ENCODE data around the gene COBL. TPM values are rescaled to one million over a fixed set of nuclear protein-coding genes. Genes with fewer than 3 reads are reported as not detected.

The COBL gene
- total RNA-seq, 1 experiment from 2014 or later: 52.3 TPM

DNA sequence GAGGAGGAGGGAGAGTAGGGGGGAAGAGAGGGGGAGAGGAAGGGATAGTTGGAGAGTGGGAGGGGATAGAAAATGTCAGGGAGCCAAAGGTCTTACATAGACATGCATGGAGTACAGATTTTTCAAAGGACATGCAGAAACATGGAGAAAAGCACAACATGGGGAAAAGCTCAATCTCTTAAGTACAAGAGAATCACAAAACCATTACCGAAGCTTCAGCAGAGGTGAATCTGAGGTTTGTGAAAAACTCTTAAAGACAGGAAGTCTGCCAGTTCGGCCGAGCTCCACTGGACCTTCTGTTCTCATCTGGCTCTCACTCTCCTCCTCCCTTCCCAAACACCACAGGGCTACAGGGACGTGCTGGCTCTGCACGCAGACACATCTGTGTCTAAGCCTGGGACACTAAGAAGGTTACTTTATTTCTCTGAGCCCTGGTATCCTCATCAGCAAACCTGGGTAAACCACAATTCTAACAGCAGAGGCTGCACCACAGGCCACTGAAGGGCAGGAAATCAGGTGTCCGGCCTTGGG is 133.9 kb downstream of the COBL start:
- Histone ChIP-seq H3K79me1 (ENCODE audit: insufficient read depth, low read depth, low read length, poor library complexity, severe bottlenecking) (no peaks in the 10 kb centered on the region), H4K8ac (replicated peaks; ENCODE audit: insufficient read length, low read depth, low read length) (no peak overlapping the region), H3K9ac (ENCODE audit: extremely low read depth, insufficient read length, low read length) (no peak overlapping the region), H2BK120ac (ENCODE audit: low read depth, low read length, poor library complexity, severe bottlenecking) (no peak overlapping the region), H3K4ac (ENCODE audit: low read depth, low read length) (no peak overlapping the region), H2BK15ac (ENCODE audit: low read depth, low read length) (no peak overlapping the region), H2AK5ac (ENCODE audit: insufficient read length, low read length) (no peak overlapping the region), H3K18ac (ENCODE audit: insufficient read length, low read depth, low read length) (no peak overlapping the region), H3T11ph (ENCODE audit: low read length) (no peak overlapping the region), H3K27ac (ENCODE audit: insufficient read length, low read depth, low read length) (no peak overlapping the region), H3K23me2 (ENCODE audit: insufficient read length, low read depth, low read length, poor library complexity, severe bottlenecking) (no peaks in the 10 kb centered on the region), H2BK12ac (ENCODE audit: insufficient read length, low read depth, low read length) (no peak overlapping the region), H4K91ac (ENCODE audit: insufficient read length, low read depth, low read length) (no peak overlapping the region), H3K4me1 (ENCODE audit: insufficient read depth, low read length) (no peaks in the 10 kb centered on the region), H4K5ac (ENCODE audit: insufficient read length, low read depth, low read length) (no peak overlapping the region), H3K23ac (ENCODE audit: insufficient read length, low read depth, low read length) (no peak overlapping the region), H3K56ac (ENCODE audit: insufficient read length, low read depth, low read length) (no peak overlapping the region), H2BK5ac (ENCODE audit: insufficient read length, low read length) (no peak overlapping the region), H3K79me2 (ENCODE audit: insufficient read depth, low read length) (no peaks in the 10 kb centered on the region), H3K9me3 (ENCODE audit: control insufficient read depth, low read depth, low read length) (no peaks in the 10 kb centered on the region), H3K27me3 (ENCODE audit: insufficient read depth, low read length) (no peaks in the 10 kb centered on the region), H4K20me1 (ENCODE audit: control insufficient read depth, insufficient read depth, insufficient read length) (no peaks in the 10 kb centered on the region), H2AFZ (ENCODE audit: low read length) (no peak overlapping the region), H3K4me2 (ENCODE audit: insufficient read depth, insufficient read length, low read length) (no peak overlapping the region), H2BK20ac (ENCODE audit: low read depth, low read length, poor library complexity, severe bottlenecking) (no peak overlapping the region), H3K14ac (ENCODE audit: insufficient read depth, low read length) (no peak overlapping the region)
- TF ChIP-seq, protein P1, sequence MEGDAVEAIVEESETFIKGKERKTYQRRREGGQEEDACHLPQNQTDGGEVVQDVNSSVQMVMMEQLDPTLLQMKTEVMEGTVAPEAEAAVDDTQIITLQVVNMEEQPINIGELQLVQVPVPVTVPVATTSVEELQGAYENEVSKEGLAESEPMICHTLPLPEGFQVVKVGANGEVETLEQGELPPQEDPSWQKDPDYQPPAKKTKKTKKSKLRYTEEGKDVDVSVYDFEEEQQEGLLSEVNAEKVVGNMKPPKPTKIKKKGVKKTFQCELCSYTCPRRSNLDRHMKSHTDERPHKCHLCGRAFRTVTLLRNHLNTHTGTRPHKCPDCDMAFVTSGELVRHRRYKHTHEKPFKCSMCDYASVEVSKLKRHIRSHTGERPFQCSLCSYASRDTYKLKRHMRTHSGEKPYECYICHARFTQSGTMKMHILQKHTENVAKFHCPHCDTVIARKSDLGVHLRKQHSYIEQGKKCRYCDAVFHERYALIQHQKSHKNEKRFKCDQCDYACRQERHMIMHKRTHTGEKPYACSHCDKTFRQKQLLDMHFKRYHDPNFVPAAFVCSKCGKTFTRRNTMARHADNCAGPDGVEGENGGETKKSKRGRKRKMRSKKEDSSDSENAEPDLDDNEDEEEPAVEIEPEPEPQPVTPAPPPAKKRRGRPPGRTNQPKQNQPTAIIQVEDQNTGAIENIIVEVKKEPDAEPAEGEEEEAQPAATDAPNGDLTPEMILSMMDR (conservative IDR thresholded peaks at IDR 0.05): no peak
- peaks cover 0 to 11% of the 10 kb centered on the region in 2 experiments; a peak in 3 of 4 replicates for H3K4me1 Mint-ChIP-seq
- peaks cover 0 to 23% (median 13%) of the 10 kb centered on the region in 3 experiments; a peak in 4 of 7 replicates for H3K36me3 Mint-ChIP-seq (ENCODE audit: insufficient read depth in 1 of 3, low read depth in 3 of 3)
- peak overlapping the region; percentile 16 to 40 (median 35); a peak in 2 of 7 replicates for H3K27ac Mint-ChIP-seq
- no peak for DNase-seq
- no peaks in the 10 kb centered on the region for H3K9me3 Mint-ChIP-seq
- H3K27me3 Mint-ChIP-seq (ENCODE audit: low read depth): no peaks in the 10 kb centered on the region
- WGBS (ENCODE audit: extremely low coverage, insufficient read length, low lambda C conversion rate): no CpG with 5 or more reads among the region's 6 CpGs
- no peak overlapping the region; a peak in 1 of 5 replicates for H3K4me3 Mint-ChIP-seq

Measured in H9 (cell line).